HG02610 (cell line): ENCODE measurements around the gene GIPC2.
"Not testable (repeated sequence)": the region's sequence is repeated elsewhere in the genome, so short reads cannot be mapped to it uniquely, and the experiment has no call there.

Experiments used
- ATAC-seq: cut with Tn5 transposase; IDR thresholded peaks from one replicate; pipeline ENCODE4 v1.9.1; 2021; ENCODE audit warnings: mild to moderate bottlenecking, moderate library complexity; ENCODE audit not compliant: unreplicated experiment

The GIPC2 gene, protein sequence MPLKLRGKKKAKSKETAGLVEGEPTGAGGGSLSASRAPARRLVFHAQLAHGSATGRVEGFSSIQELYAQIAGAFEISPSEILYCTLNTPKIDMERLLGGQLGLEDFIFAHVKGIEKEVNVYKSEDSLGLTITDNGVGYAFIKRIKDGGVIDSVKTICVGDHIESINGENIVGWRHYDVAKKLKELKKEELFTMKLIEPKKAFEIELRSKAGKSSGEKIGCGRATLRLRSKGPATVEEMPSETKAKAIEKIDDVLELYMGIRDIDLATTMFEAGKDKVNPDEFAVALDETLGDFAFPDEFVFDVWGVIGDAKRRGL

DNA sequence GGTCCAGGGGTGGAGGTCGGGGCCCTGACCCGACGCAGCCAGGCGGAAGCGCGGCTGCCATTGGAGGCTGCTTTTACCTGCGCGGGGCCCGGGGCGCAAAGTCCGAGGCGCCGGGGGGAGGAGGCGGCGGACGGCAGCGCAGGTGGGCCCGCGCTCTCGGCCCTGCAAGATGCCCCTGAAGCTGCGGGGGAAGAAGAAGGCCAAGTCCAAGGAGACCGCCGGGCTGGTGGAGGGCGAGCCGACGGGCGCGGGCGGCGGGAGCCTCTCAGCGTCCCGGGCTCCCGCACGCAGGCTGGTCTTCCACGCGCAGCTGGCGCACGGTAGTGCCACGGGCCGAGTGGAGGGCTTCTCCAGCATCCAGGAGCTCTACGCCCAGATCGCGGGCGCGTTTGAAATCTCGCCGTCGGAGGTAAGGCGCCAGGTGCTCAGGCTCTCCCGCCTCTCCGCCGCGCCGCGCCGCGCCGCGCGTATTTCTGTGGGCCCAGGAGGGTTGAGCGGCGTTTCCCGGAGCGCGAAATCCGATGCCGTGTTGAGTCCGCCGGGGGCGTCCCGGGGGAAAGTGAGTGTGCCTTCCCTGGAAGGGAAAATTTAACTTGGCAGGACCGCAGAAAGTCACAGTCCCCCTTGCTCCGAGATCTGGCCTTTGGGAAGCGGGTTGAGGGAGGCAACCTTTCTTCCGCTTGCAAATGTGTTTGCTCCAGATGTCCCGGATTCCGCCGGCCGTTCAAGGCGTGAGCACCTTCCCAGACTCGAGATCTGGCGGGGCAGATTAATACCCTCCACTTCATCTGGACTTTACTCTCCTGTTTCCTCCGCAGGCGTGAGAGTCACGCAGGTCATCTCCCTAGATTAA is at the start of gene GIPC2:
TSS of gene GIPC2 (plus strand) at position 41 of the 853 bp plus-strand sequence. CDS start at position 170, 129 bp downstream.
- ATAC-seq, result peak; percentile 54

DNA sequence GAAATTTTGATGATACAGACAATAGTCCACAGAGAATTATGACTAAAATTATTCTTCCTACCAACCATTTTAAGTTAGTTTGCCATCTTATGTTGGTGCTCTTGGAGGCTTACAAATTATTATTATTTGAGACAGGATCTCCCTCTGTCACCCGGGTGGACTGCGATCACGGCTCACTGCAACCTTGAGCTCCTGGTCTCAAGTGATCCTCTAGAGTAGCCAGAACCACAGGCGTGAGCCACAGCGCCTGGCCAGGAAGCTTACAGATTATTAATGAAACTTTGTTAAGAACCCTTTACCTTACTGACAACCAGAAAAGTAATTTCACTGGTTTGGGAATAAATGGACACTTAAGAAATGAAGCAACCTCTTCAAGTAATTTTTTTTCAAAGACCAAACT is 49.0 kb upstream of the GIPC2 start:
- ATAC-seq, result no peak

DNA sequence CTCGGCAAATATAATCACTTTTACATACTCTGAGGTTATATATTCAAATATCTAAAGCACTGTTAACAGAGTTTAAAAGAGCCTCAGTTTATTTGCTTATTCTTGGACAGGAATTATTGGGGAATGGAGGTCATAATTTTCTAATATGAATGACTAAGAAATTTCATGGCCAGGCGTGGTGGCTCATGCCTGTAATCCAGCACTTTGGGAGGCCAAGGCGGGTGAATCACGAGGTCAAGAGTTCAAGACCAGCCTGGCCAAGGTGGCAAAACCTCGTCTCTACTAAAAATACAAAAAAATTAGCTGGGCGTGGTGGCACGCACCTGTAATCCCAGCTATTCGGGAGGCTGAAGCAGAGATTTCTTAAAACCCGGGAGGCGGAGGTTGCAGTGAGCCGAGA is 45.2 kb upstream of the GIPC2 start:
- ATAC-seq, result not testable (repeated sequence)

DNA sequence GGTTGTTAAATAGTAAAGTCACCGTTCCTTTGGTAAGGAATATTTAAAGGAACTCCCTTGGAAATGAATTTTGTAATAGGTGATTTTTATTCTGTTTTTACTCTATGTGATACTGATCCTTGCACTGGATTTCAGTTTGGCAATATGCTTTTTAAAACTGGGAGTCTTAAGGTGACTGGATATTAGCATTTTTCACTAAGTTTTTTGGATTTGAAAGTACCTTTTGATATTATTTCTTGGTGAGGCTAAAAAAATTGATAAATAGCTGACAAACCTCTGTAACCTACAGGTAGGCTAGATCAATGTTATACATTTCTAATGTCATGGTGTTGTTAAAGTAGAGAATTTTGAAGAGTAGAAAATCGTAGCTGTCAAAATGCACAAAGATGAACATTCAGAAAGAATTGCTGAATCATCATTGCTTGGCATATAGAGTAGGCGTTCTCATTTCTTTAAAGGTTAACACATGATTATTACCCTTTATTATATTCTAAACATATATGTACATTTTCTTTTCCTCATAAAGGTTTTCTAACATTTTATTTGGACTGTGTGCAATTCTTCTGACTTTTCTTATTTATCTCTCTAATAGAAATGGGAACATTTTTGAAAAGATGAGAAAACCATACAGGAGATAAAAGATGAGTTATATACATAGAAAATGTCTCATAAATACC is 42.6 kb upstream of the GIPC2 start:
- no peak for ATAC-seq

DNA sequence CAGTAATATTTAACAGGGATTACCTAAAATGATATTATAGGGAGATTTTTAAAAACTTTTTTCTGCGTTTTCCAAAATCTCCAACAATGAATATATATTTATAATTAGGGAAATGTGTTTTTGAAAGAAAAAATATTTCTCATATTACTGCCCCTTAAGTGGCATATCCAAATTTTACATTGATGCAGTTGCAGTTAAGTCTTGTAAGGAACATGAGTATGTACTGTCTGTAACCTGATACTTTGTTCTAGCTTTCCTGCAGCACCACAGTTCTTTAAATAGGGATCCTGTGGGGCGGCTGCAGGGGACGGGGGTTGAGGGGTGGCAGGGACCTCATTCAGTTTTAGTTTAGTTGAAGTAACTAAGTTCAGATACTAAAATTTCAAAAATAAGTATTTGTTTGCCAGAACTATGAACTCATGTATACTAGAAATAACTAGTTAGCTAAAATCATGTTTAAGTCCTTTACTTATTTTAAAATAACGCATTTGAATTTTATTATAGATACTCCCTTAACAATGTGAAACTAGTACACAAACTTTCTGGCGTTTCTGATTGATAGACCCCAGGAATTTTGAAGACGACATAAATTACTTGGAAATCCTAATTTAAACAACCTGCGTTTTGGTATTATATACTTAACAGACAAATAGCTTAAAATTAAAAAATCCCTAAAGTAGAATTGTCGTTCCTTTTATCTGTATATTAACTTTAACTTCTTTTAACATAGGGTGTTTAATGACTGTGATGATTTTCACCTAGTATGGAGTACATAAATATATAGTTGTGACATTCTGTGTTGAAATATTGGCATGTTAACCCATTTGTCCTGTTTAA is 41.7 kb upstream of the GIPC2 start:
- peak; percentile 62 for ATAC-seq

DNA sequence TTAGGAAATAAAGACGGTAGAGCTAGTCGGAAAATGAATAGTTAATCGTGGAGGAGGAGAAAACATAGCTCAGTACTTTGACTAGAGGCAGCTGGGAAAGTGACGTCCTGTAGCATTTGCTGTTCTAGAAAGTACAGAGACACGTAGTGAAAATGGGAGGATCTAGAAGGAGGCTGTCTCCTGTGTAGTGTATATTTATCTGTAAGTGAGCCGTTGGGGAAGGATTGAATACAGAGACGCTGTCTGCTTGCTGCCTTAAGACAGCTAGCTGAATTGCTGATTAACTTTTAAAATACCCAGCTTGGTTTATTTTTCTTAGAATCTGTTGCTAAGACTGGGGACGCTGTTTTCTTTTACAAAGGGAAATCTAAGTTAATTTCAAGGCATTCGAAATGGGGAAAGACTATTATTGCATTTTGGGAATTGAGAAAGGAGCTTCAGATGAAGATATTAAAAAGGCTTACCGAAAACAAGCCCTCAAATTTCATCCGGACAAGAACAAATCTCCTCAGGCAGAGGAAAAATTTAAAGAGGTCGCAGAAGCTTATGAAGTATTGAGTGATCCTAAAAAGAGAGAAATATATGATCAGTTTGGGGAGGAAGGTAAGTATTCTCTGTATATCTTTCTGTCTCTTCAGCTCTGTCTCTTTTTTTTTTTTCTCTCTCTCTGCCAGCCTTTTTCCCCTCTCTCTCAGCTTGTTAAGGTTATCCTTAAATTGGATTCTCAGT is 40.9 kb upstream of the GIPC2 start, which contains the start of gene DNAJB4:
TSS of gene DNAJB4 (plus strand) at position 221 of the 729 bp plus-strand sequence. CDS start at position 393, 172 bp downstream.
- ATAC-seq, result peak; percentile 98

DNA sequence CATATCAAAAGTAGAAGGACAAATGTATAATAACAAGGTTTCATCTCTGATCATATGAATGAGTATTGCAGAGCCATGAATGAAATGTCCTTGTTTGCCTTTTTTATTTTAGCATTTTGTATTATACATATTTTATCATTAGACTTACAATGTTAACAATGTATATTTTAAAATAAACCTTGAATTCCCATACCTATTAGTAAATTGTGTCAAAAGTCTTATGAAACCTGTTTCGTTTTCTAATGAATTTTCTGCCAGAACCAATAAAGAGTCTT is 40.4 kb upstream of the GIPC2 start:
- no peak for ATAC-seq

DNA sequence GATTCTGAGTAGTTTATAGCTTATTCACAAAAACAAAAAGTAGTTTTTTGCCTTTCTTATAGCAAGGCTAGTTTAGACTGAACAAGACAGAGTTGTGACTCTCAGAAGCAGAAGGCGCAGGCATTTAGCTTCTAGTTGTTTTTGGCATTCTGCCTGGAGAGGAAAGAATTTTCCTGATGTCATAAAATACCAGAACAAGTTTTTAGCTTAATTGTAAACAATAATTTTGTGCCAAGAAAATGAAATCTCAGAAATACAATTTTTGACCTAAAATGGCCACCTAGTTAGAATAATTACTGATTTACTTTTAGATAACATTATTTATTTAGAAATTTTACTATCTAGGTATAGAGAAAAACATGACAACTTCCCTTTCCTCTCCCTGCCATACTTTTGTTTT is 40.0 kb upstream of the GIPC2 start:
- no peak for ATAC-seq

DNA sequence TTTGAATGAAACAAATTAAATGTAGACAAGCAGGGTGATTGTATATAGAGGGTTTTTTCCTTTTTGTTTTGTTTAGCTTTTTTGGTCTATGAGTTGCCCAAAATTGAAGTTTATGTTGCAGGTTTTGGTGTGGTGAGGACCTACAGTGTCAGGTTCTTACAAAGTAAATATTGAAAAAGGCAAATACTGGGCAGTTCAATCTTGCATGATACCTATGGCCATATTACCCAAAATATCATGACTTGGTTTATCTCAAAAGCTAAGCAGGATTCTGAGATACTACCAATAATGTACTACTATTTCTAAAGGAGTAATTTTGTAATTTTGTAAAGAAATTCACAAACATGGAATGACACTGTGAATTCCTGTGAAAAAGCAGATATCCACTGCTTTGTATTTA is 39.2 kb upstream of the GIPC2 start:
- ATAC-seq, result no peak

DNA sequence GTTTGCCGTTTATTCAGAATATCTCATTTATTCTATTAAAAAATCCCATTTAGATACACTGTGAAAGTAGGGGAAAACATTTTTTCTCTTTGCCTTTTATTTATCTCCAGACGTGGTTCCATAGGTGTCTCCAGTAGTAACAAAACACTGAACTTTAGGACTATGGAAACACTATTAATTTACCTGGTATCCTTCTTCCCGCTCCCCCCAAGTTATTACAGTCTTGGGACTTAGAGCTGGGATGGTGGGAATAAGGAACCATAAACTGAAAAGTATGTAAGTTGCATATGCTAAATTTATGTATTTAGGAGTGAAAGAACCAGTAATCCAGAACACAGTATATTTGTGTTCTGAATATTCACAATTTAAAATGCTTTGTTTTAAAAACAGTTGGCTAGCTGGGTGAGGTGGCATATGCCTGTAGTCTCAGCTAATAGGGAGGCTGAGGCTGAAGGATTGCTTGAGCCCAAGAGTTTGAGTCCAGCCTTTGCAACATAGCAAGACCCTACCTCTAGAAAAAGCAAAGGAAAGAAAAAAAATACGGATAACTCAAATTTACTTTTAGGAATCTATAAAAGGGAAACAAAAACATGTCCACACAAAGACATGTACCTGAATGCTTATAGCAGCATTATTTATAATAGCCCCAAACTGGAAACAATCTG is 38.0 kb upstream of the GIPC2 start:
- no peak for ATAC-seq

DNA sequence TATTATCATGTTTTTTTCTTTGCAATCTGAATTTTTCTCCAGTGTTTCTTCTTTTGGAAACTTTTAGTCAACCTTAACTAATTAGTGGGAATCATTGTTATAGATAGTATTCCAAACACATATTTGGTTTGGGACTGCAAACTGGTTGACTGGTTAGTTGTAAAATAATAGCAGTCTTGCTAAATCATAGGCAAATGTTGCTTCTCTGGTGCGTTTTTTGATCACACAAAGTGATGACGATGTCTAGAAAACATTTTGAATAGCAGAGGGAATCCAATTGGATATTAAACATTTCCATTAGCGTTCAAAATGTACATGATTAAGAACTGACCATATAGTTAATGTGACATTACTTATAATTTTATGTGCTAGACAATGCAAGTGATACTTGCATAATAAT is 36.5 kb upstream of the GIPC2 start:
- no peak for ATAC-seq

DNA sequence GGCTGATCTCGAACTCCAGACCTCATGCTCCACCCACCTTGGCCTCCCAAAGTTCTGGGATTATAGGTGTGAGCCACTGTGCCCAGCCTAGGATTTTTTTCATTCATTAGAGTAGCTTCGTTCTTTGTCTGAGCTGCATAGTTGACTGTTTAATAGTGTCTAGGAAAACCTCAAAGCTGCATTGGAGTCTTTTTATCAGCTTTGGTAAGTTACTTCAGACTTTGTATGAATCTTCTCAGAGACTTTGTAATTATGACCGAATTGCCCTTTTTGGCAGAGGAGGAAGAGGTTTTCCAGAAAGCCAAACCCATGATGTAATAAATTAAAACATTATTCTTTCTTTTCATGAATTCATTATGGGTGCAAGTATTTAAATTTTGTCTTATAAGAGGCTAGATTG is 35.9 kb upstream of the GIPC2 start:
- no peak for ATAC-seq

DNA sequence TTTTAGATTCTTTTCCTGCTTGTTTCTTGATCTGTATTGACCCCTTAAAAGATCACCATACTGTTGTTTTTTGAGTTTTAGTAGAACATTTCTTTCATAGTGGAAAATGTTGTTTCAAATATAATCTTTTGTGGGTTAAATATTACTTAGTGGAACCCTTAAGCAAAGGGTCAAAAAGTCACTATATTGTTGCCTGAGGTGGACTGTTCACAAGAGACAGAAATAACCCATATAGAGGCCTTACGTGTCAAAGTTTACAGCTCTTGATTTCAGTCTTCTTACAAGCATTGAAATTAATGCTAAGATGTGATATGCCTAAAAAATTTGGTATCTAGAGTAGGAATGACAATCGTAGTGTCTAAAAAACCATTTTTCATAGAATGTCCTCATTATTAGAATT is 34.7 kb upstream of the GIPC2 start:
- no peak for ATAC-seq

DNA sequence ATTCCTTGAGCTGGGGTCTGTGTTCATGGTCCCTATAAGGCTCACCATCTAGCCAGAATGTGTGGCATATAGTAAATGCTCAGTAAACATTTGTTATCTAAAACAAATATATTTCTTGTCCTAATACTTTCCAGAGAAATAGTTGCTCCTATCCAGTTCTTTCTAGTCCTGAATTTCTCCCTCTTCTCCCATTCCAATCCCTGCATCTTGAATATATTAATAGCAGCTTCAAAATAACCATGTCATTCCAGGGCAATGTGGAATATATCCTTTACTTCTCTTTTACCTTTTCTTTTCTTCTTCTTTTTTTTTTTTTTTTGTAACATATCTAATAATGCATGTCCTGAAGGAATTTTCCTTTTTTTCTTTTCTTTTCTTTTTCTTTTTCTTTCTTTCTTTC is 30.6 kb upstream of the GIPC2 start:
- ATAC-seq, result no peak

DNA sequence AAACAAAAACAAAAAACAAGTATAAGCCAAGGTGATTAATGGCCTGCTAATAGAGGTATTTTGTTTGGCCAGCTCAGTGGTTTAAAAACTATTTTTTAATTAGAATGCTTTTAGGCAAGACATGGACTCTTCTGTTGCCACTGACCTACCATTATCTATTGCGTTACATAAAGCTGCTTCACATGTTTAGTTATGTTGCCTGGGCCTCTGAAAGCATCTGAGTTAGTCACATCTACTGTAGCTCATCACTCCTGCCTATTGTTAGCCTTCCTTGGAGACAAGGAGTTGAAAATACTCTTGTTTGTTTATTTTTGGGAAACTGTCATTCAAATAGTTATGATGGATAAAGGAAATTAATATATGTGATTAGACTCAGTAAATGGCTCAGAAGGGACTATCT is 26.7 kb upstream of the GIPC2 start:
- ATAC-seq, result no peak

DNA sequence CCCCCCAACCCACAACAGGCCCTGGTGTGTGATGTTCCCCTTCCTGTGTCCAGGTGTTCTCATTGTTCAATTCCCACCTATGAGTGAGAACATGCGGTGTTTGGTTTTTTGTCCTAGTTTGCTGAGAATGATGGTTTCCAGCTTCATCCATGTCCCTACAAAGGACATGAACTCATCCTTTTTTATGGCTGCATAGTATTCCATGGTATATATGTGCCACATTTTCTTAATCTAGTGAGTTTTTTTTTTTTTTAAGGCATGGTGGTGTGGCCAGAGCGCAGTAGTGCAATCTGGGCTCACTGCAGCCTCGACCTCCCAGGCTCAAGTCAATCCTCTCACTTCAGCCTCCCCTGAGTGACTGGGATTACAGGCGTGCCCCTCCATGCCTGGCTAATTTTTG is 24.6 kb upstream of the GIPC2 start:
- not testable (repeated sequence) for ATAC-seq

DNA sequence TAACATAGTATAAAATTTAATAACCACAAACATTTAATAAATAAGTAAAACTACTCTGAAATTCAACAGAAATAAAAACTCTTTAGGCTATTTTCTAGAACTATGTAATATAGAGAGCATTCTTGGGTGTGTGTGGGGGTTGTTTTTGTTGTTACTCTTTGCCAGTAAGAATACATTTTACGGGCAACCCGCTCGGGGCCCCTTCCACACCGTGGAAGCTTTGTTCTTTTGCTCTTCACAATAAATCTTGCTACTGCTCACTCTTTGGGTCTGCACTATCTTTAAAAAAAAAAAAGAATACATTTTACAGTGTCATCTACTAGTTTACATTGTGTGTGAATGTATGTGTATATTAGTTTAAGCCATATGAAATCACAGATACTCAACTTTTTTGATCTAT is 16.0 kb upstream of the GIPC2 start:
- ATAC-seq, result no peak

DNA sequence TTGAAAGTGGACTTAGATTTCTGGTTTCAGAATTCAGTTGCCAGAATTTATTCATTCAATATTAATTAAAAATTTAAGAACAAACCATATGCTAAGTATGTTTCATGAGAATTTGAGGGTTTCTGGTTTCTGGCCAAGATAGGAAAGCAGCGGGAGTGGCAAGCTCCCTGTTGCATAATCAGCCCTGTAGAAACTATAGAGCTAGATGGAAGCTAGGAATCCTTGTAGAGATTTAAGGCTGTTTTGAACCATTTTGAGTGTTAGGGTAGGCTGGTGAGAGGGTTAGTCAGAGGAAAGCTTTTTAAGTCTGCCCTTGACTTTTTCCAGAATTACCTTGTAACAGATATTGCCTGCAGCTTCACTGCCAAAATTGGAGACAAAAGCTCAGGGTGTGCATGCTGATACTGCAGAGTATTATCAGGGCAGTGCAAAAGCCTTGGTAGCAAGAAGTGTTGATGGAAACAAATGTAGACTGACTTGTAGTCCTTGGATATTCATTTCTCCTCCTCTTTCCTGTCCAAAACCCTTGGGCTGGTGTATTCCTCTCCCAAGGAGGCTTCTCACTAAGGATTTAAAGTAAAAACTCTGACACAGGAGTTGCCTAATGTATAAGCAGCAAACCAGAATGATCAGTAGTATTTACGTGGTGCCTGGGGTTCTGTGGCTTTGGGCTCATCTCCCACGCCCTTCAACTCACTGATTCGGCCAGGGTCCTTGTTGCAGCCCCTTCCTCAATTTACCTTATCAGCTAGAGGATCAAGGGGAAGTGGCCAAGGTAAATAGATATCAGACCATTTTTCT is 12.6 kb upstream of the GIPC2 start:
- no peak for ATAC-seq

DNA sequence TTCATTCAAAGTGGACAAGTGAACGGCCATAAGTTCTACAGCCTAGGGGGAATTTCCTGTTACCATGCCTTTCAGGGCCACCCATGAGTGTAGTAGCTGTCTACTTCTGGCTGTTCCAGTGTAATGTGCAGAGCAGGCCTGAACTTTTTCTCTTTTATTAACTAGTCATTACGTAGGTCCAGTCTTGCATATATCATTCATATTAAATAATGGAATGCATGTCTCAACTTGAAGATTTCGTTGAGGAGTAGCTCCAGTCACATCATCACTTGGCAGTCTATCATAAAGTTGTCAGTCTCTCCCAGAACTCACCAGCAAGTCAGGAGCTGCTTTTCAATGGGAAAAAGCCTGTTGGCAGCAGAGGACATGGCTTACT is 12.0 kb upstream of the GIPC2 start:
- no peak for ATAC-seq
